Activated CD8-positive, alpha-beta memory T cell treated with anti-CD3 and anti-CD28 coated beads, Interleukin-2, amount 10 ng/mL, durations not matched to agents 7 days and 5 days (primary cell): ENCODE data around the gene SYT2. TPM values are rescaled to one million over a fixed set of nuclear protein-coding genes. Genes with fewer than 3 reads are reported as not detected.

Source experiments
- ATAC-seq: fragments of 150-1000 bp; cut with Tn5 transposase; one replicate; pipeline ENCODE4 v1.10.0; 2021; ENCODE audit warnings: moderate library complexity
- CTCF ChIA-PET: fragments of 350-600 bp; sonication (Branson Sonifier 250); formaldehyde crosslinking; loops from one replicate; lab custom pipeline; 2021; ENCODE audit warnings: antibody characterized with exemption; lab: Charles Lee
- DNase-seq: peaks from one replicate; pipeline ENCODE4 v3.0.0-alpha.2; 2020
- H3K27ac Mint-ChIP-seq: one replicate; pipeline ENCODE4 v1.8.0; 2021; ENCODE audit warnings: mild to moderate bottlenecking, mixed read lengths
- H3K27me3 Mint-ChIP-seq: one replicate; pipeline ENCODE4 v1.8.0; 2021; ENCODE audit warnings: mixed read lengths
- H3K36me3 Mint-ChIP-seq: one replicate; pipeline ENCODE4 v1.8.0; 2021; ENCODE audit warnings: mild to moderate bottlenecking, mixed read lengths
- H3K4me1 Mint-ChIP-seq: one replicate; pipeline ENCODE4 v1.8.0; 2021; ENCODE audit warnings: mixed read lengths
- H3K4me3 Mint-ChIP-seq: one replicate; pipeline ENCODE4 v1.8.0; 2021; ENCODE audit warnings: mild to moderate bottlenecking, moderate library complexity, mixed read lengths
- H3K9me3 Mint-ChIP-seq: one replicate; pipeline ENCODE4 v1.8.0; 2022; ENCODE audit warnings: low read depth, mixed read lengths
- total RNA-seq, 2 experiments: library from RNA; stranded (reverse); gene quantifications; one replicate each; pipeline ENCODE4 v1.2.3, GENCODE V29; 2021

Gene SYT2
- total RNA-seq, 2 experiments from 2014 or later = not detected

DNA sequence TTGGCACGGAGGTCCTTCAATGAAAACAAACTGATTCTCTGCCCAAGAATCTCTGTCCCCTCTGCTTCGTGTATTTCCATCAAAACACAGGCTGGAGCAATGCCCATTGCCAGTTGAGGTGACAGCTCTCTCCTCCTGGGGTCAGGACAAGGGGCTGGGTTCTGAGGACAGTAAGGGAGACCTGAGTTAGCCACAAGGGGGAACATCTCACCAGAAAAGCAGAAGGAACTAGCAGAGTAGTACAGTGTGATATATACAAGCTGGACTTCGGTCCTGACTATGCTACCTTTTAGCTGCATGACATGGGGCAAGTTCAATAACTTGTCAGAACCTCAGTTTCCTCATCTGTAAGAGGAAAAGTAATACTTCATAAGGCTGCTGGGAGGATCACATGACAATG is 50.3 kb downstream of the SYT2 start:
- ATAC-seq (no peak), DNase-seq (no peak)
- H3K27me3 Mint-ChIP-seq = peaks cover 46% of the 10 kb centered on the region
- no peaks in the 10 kb centered on the region for H3K9me3 Mint-ChIP-seq
- H3K4me3 Mint-ChIP-seq = no peak overlapping the region
- CTCF ChIA-PET = interaction anchor here (0.8 kb wide), 1 partner anchor 60 kb away, joined by 4 read pairs; no protein-coding TSS in a partner anchor
- H3K36me3 Mint-ChIP-seq = no peaks in the 10 kb centered on the region
- H3K27ac Mint-ChIP-seq = no peak overlapping the region
- peaks cover 8% of the 10 kb centered on the region for H3K4me1 Mint-ChIP-seq

DNA sequence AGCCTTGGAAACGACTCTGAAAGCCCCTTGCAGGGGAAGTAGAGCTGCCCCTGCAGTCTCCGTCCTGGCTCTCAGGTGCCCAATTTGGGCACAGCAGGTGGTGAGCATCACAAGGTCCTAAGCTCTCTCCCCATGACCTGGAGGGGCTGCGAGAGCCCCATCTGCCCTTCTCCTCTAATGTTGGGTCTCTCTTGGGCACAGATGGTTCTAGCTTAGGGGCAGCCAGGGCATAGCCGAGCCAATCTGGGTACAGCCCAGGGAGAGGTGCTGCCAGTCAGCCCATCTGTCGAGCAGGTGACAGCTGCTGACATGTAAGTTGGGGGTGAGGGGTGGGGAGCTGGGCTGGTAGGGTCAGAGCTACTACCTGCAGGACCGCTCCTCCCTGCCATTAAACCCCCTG is 50.7 kb downstream of the SYT2 start:
- peaks cover 8% of the 10 kb centered on the region for H3K4me1 Mint-ChIP-seq
- no peak overlapping the region for H3K27ac Mint-ChIP-seq
- H3K4me3 Mint-ChIP-seq = no peak overlapping the region
- ATAC-seq (no peak), DNase-seq (no peak)
- no peaks in the 10 kb centered on the region for H3K9me3 Mint-ChIP-seq
- peaks cover 51% of the 10 kb centered on the region for H3K27me3 Mint-ChIP-seq
- no peaks in the 10 kb centered on the region for H3K36me3 Mint-ChIP-seq
- CTCF ChIA-PET = interaction anchor here (0.8 kb wide), 1 partner anchor 60 kb away, joined by 4 read pairs; no protein-coding TSS in a partner anchor

DNA sequence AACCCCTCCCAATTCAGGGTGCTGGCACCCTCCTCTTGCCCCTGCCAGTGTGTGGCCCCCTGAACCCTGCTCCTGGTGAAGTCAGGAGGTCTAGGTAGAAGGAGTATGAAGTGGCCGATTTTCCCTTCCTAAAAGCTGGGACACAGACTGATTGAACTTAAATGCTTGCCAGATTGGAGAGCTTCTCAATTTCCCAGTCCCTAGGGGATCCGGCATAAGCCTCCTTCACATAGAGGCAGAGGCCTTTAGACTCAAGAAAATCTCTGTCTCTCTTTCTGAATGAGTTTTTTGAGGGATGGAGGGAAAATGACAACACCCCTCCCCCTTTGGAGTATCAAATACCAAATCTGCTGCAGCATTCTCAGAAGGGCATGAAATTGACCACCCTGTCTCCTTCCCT is 51.5 kb downstream of the SYT2 start:
- Mint-ChIP-seq H3K27ac (no peak overlapping the region), H3K36me3 (no peaks in the 10 kb centered on the region), H3K9me3 (no peaks in the 10 kb centered on the region), H3K27me3 (peaks cover 51% of the 10 kb centered on the region), H3K4me1 (peaks cover under 1% of the 10 kb centered on the region), H3K4me3 (no peak overlapping the region)
- CTCF ChIA-PET = no interaction called here
- no peak for DNase-seq
- ATAC-seq = no peak

DNA sequence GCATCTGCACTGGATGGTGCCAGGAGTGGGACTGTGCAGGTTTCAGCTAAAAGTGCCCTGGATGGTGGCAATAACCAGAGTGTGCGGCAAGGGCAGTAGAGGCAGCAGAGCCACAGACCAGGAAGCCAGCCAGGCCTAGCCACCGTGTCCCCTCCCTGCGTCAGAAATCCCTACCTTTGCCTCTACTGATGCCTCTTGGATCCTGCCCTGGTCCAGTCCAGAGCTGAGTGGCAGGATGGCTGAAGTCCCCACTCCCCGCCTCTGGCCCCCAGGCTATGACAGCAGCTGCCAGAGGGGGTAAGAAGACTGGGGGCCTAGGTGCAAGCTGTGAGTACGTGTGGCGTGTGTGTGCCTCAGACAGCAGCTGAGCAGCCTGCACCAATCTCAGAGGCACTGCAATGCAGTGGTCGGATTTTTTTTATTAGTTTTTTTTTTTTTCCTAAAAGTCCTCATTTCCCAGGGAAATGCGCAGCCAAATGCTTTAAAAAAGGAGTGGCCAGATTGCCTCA is 51.9 kb downstream of the SYT2 start:
- CTCF ChIA-PET = no interaction called here
- H3K27ac Mint-ChIP-seq = no peak overlapping the region
- ATAC-seq (no peak), DNase-seq (no peak)
- no peaks in the 10 kb centered on the region for H3K4me1 Mint-ChIP-seq
- H3K27me3 Mint-ChIP-seq = peaks cover 47% of the 10 kb centered on the region
- no peaks in the 10 kb centered on the region for H3K36me3 Mint-ChIP-seq
- H3K4me3 Mint-ChIP-seq = no peak overlapping the region
- no peaks in the 10 kb centered on the region for H3K9me3 Mint-ChIP-seq

DNA sequence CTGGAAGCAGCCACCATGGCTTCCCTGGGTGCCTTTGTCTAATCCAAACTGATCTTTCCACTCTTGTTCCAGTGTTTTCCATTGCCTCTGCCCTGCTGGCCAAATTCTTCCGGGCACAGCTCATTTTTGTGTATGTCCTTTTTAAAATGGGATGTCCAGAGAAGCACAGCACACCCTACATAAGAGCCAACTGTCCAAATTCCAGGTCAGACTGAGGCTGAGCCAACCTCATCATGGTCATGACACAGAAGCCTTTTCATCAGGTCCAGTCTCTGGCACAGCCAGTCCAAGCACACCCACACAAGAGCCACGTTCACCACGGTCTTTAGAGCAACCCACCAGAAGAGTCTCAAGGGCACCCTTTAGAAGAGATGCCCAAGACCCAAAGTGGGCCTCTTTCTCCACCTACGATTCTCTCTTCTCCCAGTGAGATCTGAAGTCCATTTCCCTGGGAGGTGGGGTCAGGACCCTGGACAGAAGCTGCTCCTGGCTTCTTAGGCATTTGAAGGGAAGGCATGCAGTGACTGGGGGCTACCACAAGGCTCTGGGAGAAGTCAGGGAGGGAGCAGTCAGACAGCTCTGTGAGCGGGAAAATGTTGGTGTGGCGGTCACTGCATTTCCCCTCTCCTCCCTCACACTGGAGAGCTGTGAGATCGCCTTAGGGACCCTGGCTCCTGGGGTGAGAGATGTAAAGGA is 53.2 kb downstream of the SYT2 start:
- CTCF ChIA-PET = no interaction called here
- H3K27me3 Mint-ChIP-seq = peaks cover 46% of the 10 kb centered on the region
- no peaks in the 10 kb centered on the region for H3K36me3 Mint-ChIP-seq
- H3K27ac Mint-ChIP-seq = no peak overlapping the region
- H3K4me3 Mint-ChIP-seq = no peak overlapping the region
- H3K4me1 Mint-ChIP-seq = no peaks in the 10 kb centered on the region
- no peaks in the 10 kb centered on the region for H3K9me3 Mint-ChIP-seq
- DNase-seq (no peak), ATAC-seq (no peak)

DNA sequence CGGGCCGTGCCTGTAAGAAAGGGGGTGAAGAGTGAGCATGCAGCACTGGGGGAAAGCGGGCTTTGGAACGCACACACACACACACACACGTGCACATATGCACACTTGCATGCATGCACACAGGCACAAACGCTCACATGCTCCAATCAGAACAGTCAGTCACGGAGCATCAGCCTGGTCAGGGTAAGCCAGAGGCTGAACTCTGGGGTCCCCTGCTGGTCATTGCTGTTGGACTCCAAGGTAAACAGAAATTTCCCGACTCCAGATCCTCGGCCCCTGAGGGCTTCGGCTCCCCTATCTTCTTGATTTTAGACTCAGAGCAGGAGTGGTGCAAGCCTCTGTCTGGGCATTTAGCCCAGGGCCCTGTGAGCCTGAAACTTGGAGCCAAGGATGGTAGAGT is 54.2 kb downstream of the SYT2 start:
- CTCF ChIA-PET = no interaction called here
- Mint-ChIP-seq H3K27me3 (peaks cover 45% of the 10 kb centered on the region), H3K4me3 (no peak overlapping the region), H3K9me3 (no peaks in the 10 kb centered on the region), H3K4me1 (no peaks in the 10 kb centered on the region), H3K36me3 (no peaks in the 10 kb centered on the region), H3K27ac (no peak overlapping the region)
- DNase-seq (no peak), ATAC-seq (no peak)

DNA sequence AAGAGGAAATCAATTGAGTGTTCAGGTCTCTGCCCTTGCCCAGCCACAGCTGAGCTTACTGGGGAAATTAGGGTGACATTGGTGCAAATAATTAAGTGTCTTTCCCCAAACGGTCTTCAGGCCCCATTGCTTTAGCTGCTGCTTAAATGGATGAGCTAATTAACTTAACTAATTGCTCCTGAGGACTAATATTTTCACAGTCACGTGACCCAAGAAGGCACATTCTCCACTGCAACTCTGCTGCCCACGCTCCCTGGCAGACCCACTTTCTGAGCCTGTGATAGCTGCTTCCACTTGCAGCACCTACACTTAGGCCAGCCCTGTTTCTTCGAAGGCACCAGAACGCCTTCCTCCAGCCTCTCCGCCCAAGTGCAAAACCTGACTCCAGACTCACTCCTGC is 56.2 kb downstream of the SYT2 start:
- CTCF ChIA-PET = no interaction called here
- Mint-ChIP-seq H3K36me3 (no peaks in the 10 kb centered on the region), H3K4me3 (no peak overlapping the region)

DNA sequence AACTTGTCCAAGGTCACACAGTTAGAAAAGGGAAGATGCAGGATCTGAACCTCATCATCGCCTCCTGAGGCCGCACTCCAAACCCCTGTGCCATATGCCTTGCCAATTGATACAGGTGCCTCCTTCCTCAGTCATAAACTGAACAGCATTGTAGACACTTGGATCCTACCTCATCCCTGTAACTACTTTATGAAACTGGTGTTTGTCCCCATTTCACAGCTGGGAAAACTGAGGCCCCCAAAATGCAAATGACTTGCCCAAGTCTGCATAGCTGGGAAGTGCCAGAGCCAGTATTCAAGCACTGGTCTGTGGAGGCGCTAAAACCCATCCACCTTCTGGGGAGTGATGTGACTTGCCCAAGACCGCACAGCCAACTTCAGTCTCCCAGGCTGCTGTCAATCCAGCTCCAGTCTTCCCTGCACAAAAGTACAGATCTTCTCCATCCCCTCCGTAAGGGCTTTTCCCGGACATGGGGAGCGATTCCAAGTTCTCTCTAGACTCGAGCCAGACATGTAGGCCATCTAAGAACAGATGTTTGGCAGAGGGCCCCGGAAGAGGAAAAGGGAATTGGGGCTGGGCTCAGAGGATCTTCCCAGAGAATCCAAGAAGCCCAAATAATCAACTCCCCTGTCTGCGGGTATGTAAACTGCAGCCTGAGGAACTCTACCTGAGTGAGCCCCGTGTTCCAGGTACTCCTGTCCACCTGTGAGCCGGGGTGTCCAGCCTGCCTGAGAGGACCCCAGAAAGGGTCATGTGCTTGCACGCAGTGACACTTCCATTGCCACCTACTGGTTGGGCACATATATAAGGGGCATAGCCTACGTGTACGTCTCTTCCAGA is 60.5 kb downstream of the SYT2 start:
- no peaks in the 10 kb centered on the region for H3K4me1 Mint-ChIP-seq
- H3K36me3 Mint-ChIP-seq = no peaks in the 10 kb centered on the region
- H3K27me3 Mint-ChIP-seq = peaks cover 62% of the 10 kb centered on the region
- ATAC-seq (no peak), DNase-seq (no peak)
- no peak overlapping the region for H3K27ac Mint-ChIP-seq
- H3K9me3 Mint-ChIP-seq = no peaks in the 10 kb centered on the region
- no peak overlapping the region for H3K4me3 Mint-ChIP-seq
- CTCF ChIA-PET = no interaction called here

More for the DNA sequence above, 56.2 kb downstream of the SYT2 start:
- ATAC-seq (no peak), DNase-seq (no peak)
- H3K4me1 Mint-ChIP-seq = no peaks in the 10 kb centered on the region
- no peak overlapping the region for H3K27ac Mint-ChIP-seq
- H3K9me3 Mint-ChIP-seq = no peaks in the 10 kb centered on the region
- peaks cover 45% of the 10 kb centered on the region for H3K27me3 Mint-ChIP-seq

DNA sequence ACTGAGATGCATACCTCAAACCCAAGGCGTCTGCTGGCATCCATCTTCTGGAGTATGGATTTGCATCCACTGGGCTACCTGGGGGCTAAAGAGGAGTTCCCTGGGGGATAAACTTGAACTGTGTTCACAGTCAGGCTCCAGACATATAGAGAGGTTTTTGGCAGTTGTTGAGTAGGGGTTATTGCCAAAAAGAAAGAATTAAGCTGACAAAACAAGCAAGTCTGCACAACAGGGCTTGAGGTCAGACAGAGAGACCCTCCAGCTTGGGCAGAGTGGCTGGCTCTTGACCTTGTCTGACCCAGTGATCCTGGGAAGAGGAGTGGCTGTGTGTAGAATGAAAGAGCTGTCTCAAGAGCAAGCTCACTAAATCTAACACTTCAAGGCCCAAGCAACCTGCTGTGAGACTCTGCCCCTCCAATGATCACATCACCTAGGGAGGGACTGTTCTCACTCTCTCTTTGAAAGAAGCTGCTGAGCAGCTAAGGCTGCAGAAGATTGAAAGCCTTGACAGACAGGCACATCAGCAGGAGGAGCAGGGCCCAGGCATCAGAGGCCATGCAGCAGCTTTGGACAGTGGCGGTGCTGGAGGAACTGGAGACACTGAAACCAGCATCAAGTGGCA is 61.5 kb downstream of the SYT2 start:
- ATAC-seq = no peak
- no peak for DNase-seq
- Mint-ChIP-seq H3K9me3 (no peaks in the 10 kb centered on the region), H3K27ac (no peak overlapping the region), H3K4me3 (no peak overlapping the region), H3K36me3 (no peaks in the 10 kb centered on the region), H3K4me1 (no peaks in the 10 kb centered on the region), H3K27me3 (peaks cover 66% of the 10 kb centered on the region)
- CTCF ChIA-PET = no interaction called here

DNA sequence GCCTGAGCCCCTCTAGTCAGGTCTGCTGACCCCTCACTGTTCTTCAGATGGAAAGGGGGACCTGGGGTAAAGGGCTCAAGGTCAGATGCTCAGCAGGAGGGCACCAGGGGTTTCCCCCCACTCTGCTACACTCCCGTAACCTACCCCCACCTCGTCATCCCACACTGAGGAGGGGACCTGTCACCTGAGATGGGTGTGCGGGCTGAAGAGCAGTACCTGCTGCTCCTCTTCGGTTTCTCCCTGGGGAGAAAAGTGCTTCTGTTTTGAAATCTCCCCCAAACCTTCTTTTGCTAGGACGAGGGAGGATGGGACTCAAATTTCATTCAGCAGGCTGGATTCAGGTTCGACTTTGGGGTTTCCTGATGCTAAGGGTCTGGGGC is 65.2 kb downstream of the SYT2 start:
- ATAC-seq (no peak), DNase-seq (no peak)
- H3K4me3 Mint-ChIP-seq = no peak overlapping the region
- peaks cover 2% of the 10 kb centered on the region for H3K4me1 Mint-ChIP-seq
- no peaks in the 10 kb centered on the region for H3K9me3 Mint-ChIP-seq
- CTCF ChIA-PET = no interaction called here
- no peaks in the 10 kb centered on the region for H3K36me3 Mint-ChIP-seq
- no peak overlapping the region for H3K27ac Mint-ChIP-seq
- H3K27me3 Mint-ChIP-seq = peaks cover 83% of the 10 kb centered on the region

DNA sequence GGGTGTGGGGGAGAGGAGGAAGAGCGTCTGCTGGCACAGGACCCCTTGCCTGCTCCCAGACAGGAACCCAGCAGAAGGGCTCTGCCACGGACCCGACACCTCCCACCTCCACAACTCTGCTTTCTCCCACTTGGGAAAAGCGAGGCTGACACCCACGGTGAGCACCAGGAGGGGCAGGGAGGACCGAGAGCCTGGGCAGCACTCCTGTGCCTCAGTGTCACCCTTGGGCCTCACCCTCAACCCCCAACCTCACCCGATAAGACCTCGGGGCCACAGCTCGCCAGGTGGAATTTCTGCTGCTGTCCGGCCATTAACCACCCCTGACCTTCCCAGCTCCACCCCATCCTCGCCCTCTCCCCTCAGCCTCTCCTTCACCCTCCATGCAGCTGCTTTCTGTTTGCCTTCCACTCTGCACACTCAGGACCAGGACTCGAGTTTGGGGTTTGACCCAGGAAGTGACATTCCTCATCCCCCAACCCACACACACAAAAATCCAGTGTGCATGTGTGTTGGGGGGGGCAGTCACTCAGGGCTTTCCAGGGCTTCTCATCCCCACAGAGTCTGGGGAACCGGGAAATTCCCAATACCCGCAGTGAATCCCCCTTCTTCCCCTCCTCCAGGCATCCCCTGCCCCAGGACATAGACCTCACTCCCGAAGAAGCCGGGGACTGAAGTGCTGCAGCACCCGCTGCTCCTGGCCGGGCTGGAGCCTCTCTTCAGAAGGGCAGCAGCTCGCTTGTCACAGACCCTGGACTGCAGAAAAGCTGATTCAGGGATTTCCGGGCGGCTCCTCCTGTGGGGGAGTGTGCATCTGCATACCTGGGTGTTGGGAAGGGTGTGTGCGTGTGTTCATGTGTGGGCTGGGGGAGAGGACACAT is 65.8 kb downstream of the SYT2 start:
- DNase-seq (no peak), ATAC-seq (no peak)
- no peak overlapping the region for H3K4me3 Mint-ChIP-seq
- no peak overlapping the region for H3K27ac Mint-ChIP-seq
- peaks cover 2% of the 10 kb centered on the region for H3K4me1 Mint-ChIP-seq
- H3K9me3 Mint-ChIP-seq = no peaks in the 10 kb centered on the region
- CTCF ChIA-PET = no interaction called here
- peaks cover 89% of the 10 kb centered on the region for H3K27me3 Mint-ChIP-seq
- H3K36me3 Mint-ChIP-seq = no peaks in the 10 kb centered on the region

DNA sequence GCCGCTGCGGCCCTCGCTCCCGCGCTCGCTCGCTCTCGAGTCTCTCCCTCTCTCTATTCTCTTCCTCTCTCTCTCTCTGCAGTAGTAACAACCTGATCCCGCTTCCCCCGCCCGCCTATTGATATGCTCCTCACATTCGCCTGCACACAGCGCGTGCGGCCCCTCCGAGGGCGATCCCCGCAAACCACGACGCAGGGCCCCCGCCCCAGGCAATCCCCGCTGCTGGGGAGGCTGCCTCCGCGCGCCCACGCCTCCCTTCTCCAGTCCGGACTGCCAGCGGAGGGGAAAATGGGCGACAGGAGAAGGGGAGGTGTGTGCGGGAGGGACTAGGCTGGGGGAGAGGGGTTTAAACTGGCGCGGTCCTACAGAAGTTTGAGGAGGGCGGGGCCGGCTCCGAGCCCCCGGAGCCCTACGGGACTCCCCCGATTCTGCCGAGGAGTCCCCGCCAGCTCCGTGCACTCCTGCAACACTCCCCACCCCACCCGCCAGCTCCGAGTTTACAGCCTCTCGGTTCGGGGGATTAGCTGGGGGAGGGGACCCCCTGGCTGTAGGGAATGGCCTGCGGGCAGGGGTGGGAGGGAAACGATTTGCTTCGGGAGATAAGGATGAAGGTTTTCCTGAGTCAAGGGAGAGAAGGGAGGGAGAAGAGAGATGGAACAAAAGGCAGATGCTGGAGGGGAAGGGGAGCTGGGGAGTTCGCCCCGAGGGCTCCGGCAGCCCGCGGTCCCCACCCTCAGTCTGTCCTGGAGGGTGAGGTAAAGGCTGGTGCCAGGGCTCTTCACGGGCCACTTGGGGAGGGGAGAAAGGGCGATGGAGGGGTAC is 66.6 kb downstream of the SYT2 start:
- Mint-ChIP-seq H3K4me1 (peaks cover 2% of the 10 kb centered on the region), H3K4me3 (no peak overlapping the region), H3K36me3 (no peaks in the 10 kb centered on the region), H3K9me3 (no peaks in the 10 kb centered on the region), H3K27ac (no peak overlapping the region), H3K27me3 (peaks cover 90% of the 10 kb centered on the region)
- CTCF ChIA-PET = no interaction called here
- no peak for DNase-seq
- peak; percentile 35 for ATAC-seq
